Esophagus squamous epithelium (tissue), 4 donors: ENCODE results near the gene ZSCAN5A.

Experiments used
- CTCF ChIP-seq, 6 experiments: fragments of 450-650 bp in 4 of 6; fragments of 200-600 bp in 2 of 6; sonication (generic) in 2 of 6; IDR thresholded peaks; one replicate each; pipeline ENCODE4 v1.5.1; 2016 to 2019; ENCODE audit warnings: antibody characterized with exemption in 6 of 6, mild to moderate bottlenecking in 4 of 6, moderate library complexity in 4 of 6
- POLR2A ChIP-seq, 4 donors: fragments of 450-650 bp; IDR thresholded peaks; one replicate each; pipeline ENCODE4 v1.6.1; 2017; ENCODE audit warnings: antibody characterized with exemption in 4 of 4, mild to moderate bottlenecking in 4 of 4, moderate library complexity in 3 of 4

DNA sequence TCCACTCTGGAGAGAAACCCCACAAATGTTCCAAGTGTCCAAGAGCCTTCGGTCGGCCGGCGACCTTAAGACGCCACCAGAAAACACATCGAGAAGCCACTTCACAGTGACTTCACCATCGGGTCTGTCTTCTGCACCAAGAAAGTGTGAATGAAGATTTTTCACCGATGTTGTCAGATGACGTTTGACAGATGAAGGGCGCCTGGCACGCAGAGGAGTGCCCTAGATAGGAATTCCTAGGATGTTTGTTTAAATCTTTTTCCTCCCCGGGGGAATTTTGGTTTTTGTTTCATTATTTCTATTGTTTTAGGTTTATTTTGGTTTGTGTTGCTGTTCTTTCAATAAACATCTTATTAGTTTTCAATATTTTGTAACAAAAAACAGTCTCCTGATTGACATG lies 105.5 kb downstream of the ZSCAN5A start:
- TF ChIP-seq POLR2A (IDR thresholded peaks at IDR 0.05) (no peak), CTCF (IDR thresholded peaks at IDR 0.05) (no peak)
